Stomach (tissue), 4 donors: ENCODE data around the gene GGN.

Source experiments
- CTCF ChIP-seq, 7 experiments: fragments of 450-650 bp in 4 of 7; fragments of 200-600 bp in 3 of 7; sonication (generic) in 3 of 7; IDR thresholded peaks; one replicate each; pipeline ENCODE4 v1.5.1; 2016 to 2019; ENCODE audit warnings: antibody characterized with exemption in 7 of 7, control low read depth in 2 of 7, mild to moderate bottlenecking in 1 of 7
- POLR2AphosphoS5 ChIP-seq, 3 donors: sonication (generic); formaldehyde crosslinking; IDR thresholded peaks; one replicate each; pipeline ENCODE4 v1.6.1; 2016; ENCODE audit warnings: antibody characterized with exemption in 3 of 3

- TF ChIP-seq POLR2AphosphoS5 (IDR thresholded peaks at IDR 0.05) (no peak), CTCF (IDR thresholded peaks at IDR 0.05) (no peak)
These were observed 27.5 kb downstream of the GGN start for GRCh38 chr19:38360351-38360750.
